HAP-1 (cell line): ENCODE measurements around the gene CLDN14.

ENCODE experiments used
- DNase-seq, 2 experiments: peaks; one replicate each; pipeline ENCODE4 v3.0.0-alpha.2; 2016 to 2020; ENCODE audit warnings: low spot score in 2 of 2
- H3K27me3 ChIP-seq: fragments of 250-450 bp; sonication (Bioruptor Pico); 2 replicates; pipeline ENCODE4 v1.5.1; 2020; ENCODE audit warnings: low read depth, mild to moderate bottlenecking, moderate library complexity
- H3K36me3 ChIP-seq: fragments of 250-450 bp; sonication (Bioruptor Pico); replicated peaks from 2 replicates; pipeline ENCODE4 v1.5.1; 2020; ENCODE audit warnings: mild to moderate bottlenecking
- H3K4me1 ChIP-seq: fragments of 250-450 bp; sonication (Bioruptor Pico); 2 replicates; pipeline ENCODE4 v1.5.1; 2020; ENCODE audit warnings: mild to moderate bottlenecking
- H3K4me3 ChIP-seq: fragments of 250-450 bp; sonication (Bioruptor Pico); 2 replicates; pipeline ENCODE4 v1.5.1; 2020; ENCODE audit warnings: mild to moderate bottlenecking, moderate library complexity
- H3K9me3 ChIP-seq: fragments of 250-450 bp; sonication (Bioruptor Pico); 2 replicates; pipeline ENCODE4 v1.5.1; 2020; ENCODE audit warnings: mild to moderate bottlenecking, moderate library complexity
- in situ Hi-C: fragments of 300-500 bp; cut with MboI; formaldehyde crosslinking; loops from 3 replicates; pipeline ENCODE4 v1.14.3; 2020; ENCODE audit warnings: low sequenced_read_pairs, inconsistent platforms, mixed read lengths

Gene CLDN14

DNA sequence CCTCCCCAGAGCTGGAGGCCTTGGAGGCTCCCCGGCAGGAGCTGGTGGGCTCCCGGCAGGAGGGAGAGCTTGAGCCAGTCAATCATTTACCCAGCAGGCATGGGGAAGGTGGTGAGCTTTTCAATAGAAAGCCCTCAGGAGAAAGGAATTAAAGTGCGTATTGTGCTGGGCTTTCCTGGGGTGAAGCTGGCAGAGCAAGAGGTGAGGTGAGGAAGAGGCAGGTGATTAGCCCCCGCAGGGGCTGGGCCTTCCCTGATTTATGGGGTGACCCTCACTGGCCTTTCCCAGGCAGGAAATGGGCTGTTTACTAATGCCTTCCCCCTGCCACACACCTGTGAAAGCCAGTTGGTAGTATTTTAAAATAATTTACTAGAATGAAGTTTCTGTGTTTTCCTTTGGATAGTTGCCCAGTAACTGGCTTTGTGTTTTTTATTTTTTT, 25.8 kb downstream of the CLDN14 start:
- no peaks in the 10 kb centered on the region for H3K4me1 ChIP-seq
- no peaks in the 10 kb centered on the region for H3K36me3 ChIP-seq
- DNase-seq = no peak
- no peaks in the 10 kb centered on the region for H3K9me3 ChIP-seq
- in situ Hi-C loops = no loop called here
- H3K27me3 ChIP-seq = no peaks in the 10 kb centered on the region
- H3K4me3 ChIP-seq = no peak overlapping the region

DNA sequence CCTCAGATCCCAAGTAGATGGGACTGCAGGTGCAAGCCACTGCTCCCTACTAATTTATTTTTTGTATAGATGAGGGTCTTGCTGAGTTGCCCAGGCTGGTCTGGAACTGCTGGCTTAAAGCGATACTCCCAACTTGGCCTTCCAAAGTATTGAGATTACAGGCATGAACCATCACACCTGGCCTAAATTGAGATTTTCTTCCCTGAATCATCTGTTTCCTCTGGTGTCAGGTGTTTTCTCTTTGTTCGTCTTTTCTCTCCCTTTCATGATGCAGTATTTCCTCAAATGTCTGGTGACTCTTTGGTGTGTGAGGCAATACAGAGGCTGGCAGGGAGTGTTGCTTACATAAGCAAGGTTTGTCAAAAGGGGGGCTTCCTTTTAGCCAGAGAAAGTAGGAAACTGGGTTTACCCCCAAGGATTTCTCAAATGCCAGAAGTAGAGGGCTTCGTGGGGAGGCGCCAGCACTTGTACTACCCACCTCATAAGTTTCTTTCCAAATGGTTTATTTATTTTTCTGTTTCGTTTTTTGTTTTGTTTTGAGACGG, 27.6 kb downstream of the CLDN14 start:
- in situ Hi-C loops = no loop called here
- Histone ChIP-seq H3K9me3 (no peaks in the 10 kb centered on the region), H3K36me3 (no peaks in the 10 kb centered on the region), H3K4me1 (no peaks in the 10 kb centered on the region), H3K4me3 (no peak overlapping the region), H3K27me3 (no peaks in the 10 kb centered on the region)
- no peak for DNase-seq

DNA sequence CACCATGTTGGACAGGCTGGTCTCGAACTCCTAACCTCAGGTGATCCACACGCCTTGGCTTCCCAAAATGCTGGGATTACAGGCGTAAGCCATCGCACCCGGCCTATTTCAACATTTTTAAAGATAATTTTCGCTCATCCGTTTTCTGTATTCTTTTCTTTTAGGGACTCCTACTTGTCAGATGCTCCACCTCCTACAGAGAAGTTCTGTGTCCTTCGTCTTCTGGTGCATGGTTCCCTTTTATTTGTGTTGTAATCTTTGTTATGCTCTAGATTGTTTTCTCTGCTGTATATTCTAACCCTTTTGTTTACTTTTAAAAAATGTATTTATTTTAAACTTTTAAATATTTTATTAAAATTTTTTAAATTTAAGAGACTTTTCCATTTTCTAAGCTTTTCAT, 28.4 kb downstream of the CLDN14 start:
- in situ Hi-C loops = no loop called here
- H3K4me3 ChIP-seq = no peak overlapping the region
- no peaks in the 10 kb centered on the region for H3K36me3 ChIP-seq
- H3K4me1 ChIP-seq = no peaks in the 10 kb centered on the region
- H3K27me3 ChIP-seq = no peaks in the 10 kb centered on the region
- no peaks in the 10 kb centered on the region for H3K9me3 ChIP-seq
- no peak for DNase-seq

DNA sequence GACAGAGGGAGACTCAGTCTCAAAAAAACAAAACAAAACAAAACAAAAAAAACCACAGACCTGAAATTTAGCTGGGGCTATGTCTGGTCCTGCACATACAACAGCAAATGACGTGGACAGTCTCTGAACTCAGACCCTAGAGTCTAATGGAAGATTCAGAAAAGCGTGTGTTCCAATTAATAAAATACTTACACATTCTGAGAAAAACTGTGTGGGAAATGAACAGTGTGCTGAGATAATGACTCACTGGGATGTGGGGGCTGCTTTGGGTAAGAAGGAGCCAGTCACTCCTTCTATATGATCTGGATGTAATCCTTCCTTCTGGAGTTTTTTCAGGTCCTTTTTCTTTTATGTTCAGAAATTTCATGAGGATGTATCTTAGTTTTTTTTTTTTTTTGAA, 29.4 kb downstream of the CLDN14 start:
- H3K4me1 ChIP-seq = no peaks in the 10 kb centered on the region
- no peaks in the 10 kb centered on the region for H3K9me3 ChIP-seq
- DNase-seq = no peak
- H3K4me3 ChIP-seq = no peak overlapping the region
- in situ Hi-C loops = no loop called here
- H3K36me3 ChIP-seq = no peaks in the 10 kb centered on the region
- H3K27me3 ChIP-seq = no peaks in the 10 kb centered on the region

DNA sequence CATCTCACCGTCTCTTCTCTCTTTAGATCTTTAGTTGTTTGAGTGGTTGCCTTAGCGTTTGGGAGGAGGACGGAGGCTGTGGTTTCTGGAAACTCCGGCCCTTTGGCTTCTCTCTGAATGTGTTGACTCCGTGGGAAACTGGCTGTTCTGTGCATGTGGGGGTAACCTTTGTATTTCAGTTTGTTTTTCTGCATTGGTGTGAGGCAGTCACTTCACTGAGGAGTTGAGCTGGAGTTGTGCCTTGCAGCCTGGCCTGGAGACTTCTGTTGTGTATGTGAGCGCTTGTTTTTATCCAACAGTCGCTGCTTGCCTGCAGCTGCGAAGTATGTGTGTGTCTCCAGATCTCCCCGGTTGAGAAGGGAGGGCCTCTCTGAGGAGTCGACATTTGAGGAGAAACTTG, 33.6 kb downstream of the CLDN14 start:
- in situ Hi-C loops = no loop called here
- no peak for DNase-seq

DNA sequence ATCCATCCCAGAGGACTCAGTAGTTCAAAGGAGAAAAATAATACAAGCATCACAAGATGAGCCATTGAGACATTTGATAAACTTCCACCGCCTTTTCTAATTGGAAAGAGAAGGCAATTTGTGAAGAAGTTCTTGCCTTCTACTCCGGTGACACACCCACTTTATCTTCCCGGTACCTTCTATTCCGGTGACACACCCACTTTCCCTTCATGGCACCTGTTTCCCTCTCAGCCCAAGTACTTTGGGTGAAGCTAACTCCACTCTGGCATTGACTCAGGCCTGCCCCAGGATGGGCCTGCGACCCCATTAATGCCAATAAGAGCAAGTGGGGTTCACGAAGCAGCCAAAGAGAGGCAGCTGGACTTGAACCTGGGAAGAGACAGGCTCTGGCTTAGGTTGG, 38.2 kb downstream of the CLDN14 start:
- no peaks in the 10 kb centered on the region for H3K36me3 ChIP-seq
- no peaks in the 10 kb centered on the region for H3K4me1 ChIP-seq
- in situ Hi-C loops = no loop called here
- no peaks in the 10 kb centered on the region for H3K9me3 ChIP-seq
- no peak for DNase-seq
- no peak overlapping the region for H3K4me3 ChIP-seq
- no peaks in the 10 kb centered on the region for H3K27me3 ChIP-seq

More for the DNA sequence above, 33.6 kb downstream of the CLDN14 start:
- Histone ChIP-seq H3K36me3 (no peaks in the 10 kb centered on the region), H3K9me3 (no peaks in the 10 kb centered on the region), H3K4me1 (no peaks in the 10 kb centered on the region), H3K4me3 (no peak overlapping the region), H3K27me3 (no peaks in the 10 kb centered on the region)

DNA sequence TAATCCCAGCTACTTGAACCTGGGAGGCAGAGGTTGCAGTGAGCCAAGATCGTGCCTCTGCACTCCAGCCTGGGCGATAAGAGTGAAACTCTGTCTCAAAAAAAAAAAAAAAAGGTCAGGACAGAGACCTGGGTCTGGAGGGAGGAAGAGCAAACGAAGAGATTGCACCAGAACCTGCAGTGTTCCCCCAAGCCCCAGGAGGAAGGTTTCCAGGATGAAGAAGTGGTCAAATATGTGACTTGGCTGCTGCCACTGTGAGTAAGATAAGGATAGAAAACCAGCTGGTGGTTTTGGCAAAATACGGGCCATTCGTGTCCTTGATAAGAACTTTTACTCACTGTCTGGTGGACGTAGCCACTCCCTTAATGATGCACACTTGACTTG, 42.2 kb downstream of the CLDN14 start:
- DNase-seq = no peak
- in situ Hi-C loops = no loop called here
- no peaks in the 10 kb centered on the region for H3K4me1 ChIP-seq

DNA sequence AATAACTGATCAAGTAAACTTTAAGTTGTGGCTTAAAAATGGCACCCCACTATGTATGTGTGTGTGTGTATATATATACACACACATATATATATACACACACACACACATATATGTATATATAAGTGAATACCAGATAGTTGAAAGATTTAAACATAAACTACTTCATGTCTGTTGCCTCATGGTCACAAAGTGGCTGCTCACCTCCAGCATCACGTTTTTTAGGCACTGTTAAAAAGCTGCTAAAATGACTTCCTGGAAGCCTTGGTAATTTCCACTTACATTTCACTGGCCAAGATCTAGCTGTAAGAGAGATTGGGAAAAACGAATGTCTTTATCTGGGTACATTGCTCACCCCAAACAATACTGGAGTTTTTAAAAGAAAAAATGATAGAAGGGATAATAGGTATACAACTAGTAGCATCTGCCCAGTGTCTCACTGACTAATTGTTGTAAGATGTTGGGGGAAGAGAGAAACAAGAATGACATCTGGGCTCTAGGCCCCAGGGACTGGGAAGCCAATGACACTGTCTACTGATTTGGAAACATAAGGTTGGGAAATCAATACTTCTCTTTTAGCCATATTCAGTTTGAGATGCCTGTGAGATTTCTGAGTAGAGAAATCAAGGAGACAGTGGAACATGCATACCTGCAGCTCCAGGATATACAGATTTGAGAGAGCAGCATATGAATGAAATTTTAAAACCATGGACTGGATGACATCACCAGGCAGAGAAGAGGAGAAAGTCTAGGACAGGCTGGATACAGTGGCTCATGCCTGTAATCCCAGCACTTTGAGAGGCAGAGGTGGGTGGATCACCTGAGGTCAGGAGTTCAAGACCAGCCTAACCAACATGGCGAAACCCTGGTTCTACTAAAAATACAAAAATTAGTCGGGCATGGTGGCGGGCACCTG, 42.8 kb downstream of the CLDN14 start:
- in situ Hi-C loops = no loop called here

More for the DNA sequence above, 42.2 kb downstream of the CLDN14 start:
- H3K4me3 ChIP-seq = no peak overlapping the region
- H3K27me3 ChIP-seq = no peaks in the 10 kb centered on the region
- H3K9me3 ChIP-seq = no peaks in the 10 kb centered on the region
- H3K36me3 ChIP-seq = no peaks in the 10 kb centered on the region

DNA sequence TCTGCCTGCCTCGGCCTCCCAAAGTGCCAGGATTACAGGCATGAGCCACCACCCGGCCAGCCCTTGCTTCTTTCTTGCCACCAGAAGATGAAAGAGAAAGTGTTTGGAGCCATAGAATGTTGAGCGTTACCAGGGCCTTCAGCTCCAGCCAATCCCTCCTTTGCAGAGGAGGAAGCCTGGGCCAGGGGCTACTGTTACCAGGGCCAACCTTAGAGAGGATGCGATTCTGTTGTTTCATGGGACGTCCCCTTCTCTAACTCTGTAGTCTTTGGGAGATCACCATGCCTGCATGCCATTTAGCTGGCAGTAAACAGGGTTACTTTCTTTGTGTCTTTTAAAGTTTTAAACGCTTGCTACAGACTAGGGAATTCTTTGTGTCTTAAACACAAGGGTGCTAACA, 45.8 kb downstream of the CLDN14 start:
- peaks cover 3% of the 10 kb centered on the region; the same call in 1 of the 2 replicates for H3K4me1 ChIP-seq
- in situ Hi-C loops = no loop called here
- H3K9me3 ChIP-seq = no peaks in the 10 kb centered on the region

More for the DNA sequence above, 42.8 kb downstream of the CLDN14 start:
- DNase-seq = no peak
- Histone ChIP-seq H3K9me3 (no peaks in the 10 kb centered on the region), H3K36me3 (no peaks in the 10 kb centered on the region), H3K27me3 (no peaks in the 10 kb centered on the region), H3K4me1 (no peaks in the 10 kb centered on the region), H3K4me3 (no peak overlapping the region)

DNA sequence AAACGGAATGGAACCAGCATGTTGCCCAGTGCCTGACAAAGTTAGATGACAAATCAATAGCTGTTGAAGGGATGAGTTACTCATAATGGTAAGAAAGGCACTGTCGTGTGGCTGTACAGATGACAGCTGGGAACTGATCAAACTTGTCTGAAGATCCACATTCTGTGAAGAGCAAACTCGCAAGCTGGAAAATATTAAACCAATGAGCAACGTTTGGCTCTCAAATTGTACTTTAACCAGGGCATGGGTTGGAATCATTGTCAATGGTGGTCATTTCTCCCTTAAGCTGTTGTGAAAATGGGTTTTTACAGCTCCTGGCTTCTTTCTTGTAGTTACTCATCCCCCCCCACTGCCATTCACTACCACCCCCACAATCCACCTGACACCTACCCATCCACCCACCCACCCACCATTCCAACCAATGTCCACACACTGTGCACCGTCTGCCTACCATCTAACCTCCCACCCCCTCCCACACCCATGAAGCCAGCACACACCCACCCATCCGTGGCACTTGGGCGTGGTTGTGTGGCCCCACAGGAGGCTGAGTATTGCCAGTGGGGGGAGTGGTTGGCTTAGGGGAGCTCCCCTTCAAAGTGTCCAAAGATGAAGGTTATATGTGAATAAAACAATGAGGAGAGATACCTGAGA, 46.7 kb downstream of the CLDN14 start:
- no peaks in the 10 kb centered on the region for H3K36me3 ChIP-seq
- peaks cover 3% of the 10 kb centered on the region; the same call in 1 of the 2 replicates for H3K4me1 ChIP-seq
- no peaks in the 10 kb centered on the region for H3K27me3 ChIP-seq
- no peak for DNase-seq
- H3K9me3 ChIP-seq = no peaks in the 10 kb centered on the region
- in situ Hi-C loops = no loop called here
- H3K4me3 ChIP-seq = no peak overlapping the region

More for the DNA sequence above, 45.8 kb downstream of the CLDN14 start:
- H3K4me3 ChIP-seq = no peak overlapping the region
- H3K36me3 ChIP-seq = no peaks in the 10 kb centered on the region
- no peaks in the 10 kb centered on the region for H3K27me3 ChIP-seq
- no peak for DNase-seq

DNA sequence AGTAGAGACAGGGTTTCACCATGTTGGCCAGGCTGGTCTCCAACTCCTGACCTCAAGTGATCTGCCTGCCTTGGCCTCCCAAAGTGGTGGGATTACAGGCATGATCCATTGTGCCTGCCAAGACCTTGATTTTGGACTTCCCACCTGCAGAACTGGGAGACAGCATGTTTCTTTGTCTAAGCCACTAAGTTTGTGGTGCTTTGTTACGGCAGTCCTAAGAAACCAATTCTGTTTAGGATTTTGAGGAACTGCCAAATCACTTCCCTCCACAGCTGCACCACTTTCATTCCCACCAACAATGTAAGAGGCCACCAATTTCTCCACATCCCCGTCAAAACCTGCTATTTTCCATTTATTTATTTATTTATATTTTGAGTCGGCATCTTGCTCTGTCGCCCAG, 48.7 kb downstream of the CLDN14 start:
- DNase-seq = no peak
- H3K4me1 ChIP-seq = peaks cover 3% of the 10 kb centered on the region; the same call in 1 of the 2 replicates
- no peak overlapping the region for H3K4me3 ChIP-seq
- no peaks in the 10 kb centered on the region for H3K36me3 ChIP-seq
- in situ Hi-C loops = no loop called here
- H3K9me3 ChIP-seq = no peaks in the 10 kb centered on the region
- no peaks in the 10 kb centered on the region for H3K27me3 ChIP-seq

DNA sequence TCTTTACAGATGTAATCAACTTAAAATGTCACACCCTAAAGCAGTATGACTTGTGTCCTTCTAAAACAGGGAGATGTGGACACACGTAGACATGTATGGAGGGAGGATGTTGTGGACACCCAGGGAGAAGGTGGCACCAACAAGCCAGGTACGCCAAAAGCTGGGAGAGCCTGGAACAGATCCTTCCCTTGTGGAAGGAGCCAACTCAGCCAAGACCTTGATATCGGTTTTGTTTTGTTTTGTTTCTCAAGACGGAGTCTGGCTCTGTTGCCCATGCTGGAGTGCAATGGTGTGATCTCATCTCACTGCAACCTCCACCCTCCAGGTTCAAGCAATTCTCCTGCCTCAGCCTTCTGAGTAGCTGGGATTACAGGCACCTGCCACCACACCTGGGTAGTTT, 49.1 kb downstream of the CLDN14 start:
- Histone ChIP-seq H3K9me3 (no peaks in the 10 kb centered on the region), H3K4me1 (peaks cover 3% of the 10 kb centered on the region; the same call in 1 of the 2 replicates), H3K4me3 (no peak overlapping the region), H3K27me3 (no peaks in the 10 kb centered on the region), H3K36me3 (no peaks in the 10 kb centered on the region)
- DNase-seq = no peak
- in situ Hi-C loops = no loop called here

DNA sequence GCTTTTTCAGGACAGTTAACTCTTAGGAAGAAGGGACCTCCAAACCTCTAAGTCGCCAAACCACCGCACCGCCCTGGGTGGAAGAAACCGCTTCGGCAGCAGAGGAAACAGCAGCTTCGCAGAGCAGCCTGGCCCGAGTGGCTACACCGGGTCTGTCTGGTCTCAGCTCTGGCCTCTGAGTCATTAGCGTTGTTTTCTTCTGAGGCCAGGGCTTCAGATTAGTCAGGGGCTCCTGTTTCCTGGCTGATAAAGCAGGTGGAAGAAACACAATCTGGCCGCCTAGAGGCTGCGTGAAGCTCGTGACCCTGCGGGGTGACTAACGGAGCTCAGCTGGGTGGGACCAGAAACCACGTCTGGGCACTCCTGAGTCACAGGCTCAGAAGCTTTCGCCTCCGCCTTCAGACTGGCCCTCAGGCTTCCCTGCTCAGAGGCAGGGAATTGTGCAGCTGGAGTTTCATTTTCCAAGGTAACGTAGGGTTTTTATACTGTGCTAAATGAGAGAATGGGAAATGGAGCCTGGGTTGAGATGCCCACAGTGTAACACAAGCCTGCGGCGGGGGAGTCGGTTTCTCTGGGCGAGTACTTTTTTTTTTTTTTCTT, 49.9 kb downstream of the CLDN14 start:
- in situ Hi-C loops = no loop called here
- DNase-seq = peak in 1 of 2 experiments; percentile 50

More for the DNA sequence above, 49.9 kb downstream of the CLDN14 start:
- Histone ChIP-seq H3K4me3 (no peak overlapping the region), H3K27me3 (no peaks in the 10 kb centered on the region), H3K9me3 (no peaks in the 10 kb centered on the region), H3K4me1 (peaks cover 3% of the 10 kb centered on the region; the same call in 1 of the 2 replicates), H3K36me3 (no peaks in the 10 kb centered on the region)
